ENCODE data around the gene ROR2.
A peak's percentile ranks its signal among the peaks of the same experiment; 100 is the strongest.

ROR2 gene

DNA sequence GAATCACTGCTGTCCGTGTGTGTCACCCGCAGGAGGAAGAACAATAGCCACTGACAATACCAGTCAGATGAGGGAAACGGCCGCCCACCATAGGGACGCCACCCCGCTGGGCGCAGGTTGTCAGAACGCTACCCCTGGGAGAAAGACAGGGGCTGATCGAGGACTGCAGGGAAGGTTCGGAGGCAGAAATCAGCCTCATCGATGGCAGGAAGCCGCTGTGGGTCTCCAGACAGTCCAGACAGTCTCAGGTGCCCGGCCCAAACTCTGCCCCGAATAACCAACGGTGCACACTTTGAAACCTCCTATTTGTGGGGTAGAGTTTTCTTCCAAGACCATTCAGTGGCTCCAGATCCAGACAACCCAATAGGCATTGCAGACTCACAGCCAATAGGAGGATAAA is 181.5 kb downstream of the ROR2 start:
- Mint-ChIP-seq H3K4me1 (ENCODE audit: low read depth) (no peaks in the 10 kb centered on the region), H3K9me3 (peaks cover 4% of the 10 kb centered on the region), H3K36me3 (ENCODE audit: low read depth) (no peaks in the 10 kb centered on the region), H3K27me3 (peaks cover 41% of the 10 kb centered on the region), H3K27ac (no peak overlapping the region), H3K4me3 (no peak overlapping the region)
- DNase-seq: no peak

GRCh38 chr9:91766315-91767069 is 183.5 kb downstream of the ROR2 start:
- Mint-ChIP-seq H3K4me3 (no peak overlapping the region), H3K36me3 (ENCODE audit: low read depth) (no peaks in the 10 kb centered on the region), H3K27ac (no peak overlapping the region), H3K27me3 (peaks cover 43% of the 10 kb centered on the region), H3K4me1 (ENCODE audit: low read depth) (no peaks in the 10 kb centered on the region), H3K9me3 (peaks cover 10% of the 10 kb centered on the region)
- no peak for DNase-seq

- Mint-ChIP-seq H3K27me3 (peaks cover 43% of the 10 kb centered on the region), H3K4me3 (no peak overlapping the region), H3K9me3 (peaks cover 11% of the 10 kb centered on the region), H3K4me1 (ENCODE audit: low read depth) (no peaks in the 10 kb centered on the region), H3K27ac (no peak overlapping the region), H3K36me3 (ENCODE audit: low read depth) (no peaks in the 10 kb centered on the region)
- no peak for DNase-seq
Measured at GRCh38 chr9:91765296-91765695, 184.7 kb downstream of the ROR2 start.

DNA sequence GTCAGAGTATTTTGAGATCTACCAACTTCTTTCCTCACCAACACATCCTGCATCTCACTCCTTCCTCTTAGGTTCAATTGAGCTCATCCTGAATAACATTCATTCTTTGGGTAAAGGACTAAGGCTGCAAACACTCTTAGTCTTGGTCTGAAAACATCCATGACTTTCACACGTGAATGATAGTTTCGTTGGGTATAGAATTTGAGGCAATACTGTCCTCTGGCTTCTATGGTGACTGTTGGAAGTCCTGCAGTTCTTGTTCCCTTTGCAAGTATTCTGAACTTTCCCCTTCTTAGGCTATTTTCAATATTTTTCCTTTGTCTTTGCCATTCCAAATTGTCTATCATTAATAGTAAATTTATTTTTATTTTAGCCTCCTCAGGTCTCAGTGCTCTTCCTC is 185.4 kb downstream of the ROR2 start:
- no peak overlapping the region for H3K4me3 Mint-ChIP-seq
- no peaks in the 10 kb centered on the region for H3K4me1 Mint-ChIP-seq (ENCODE audit: low read depth)
- no peak overlapping the region for H3K27ac Mint-ChIP-seq
- DNase-seq: no peak
- H3K27me3 Mint-ChIP-seq: peaks cover 38% of the 10 kb centered on the region
- H3K36me3 Mint-ChIP-seq (ENCODE audit: low read depth): no peaks in the 10 kb centered on the region
- peaks cover 11% of the 10 kb centered on the region for H3K9me3 Mint-ChIP-seq

DNA sequence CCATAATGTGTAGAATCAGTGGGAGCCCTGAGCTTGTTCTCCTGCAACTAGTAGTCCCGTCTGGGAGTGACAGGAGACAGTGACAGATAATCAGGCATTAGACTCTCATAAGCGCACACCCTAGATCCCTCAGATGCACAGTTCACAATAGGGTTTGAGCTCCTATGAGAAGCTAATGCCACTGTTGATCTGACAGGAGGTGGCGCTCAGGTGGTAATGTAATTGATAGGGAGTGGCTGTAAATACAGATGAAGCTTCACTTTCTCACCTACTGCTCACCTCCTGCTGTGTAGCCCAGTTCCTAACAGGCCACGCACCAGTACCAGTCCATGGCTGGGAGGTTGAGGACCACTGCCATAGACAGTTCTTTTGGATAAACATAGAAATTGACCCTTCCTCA is 188.7 kb downstream of the ROR2 start:
- no peak for DNase-seq
- H3K36me3 Mint-ChIP-seq (ENCODE audit: low read depth): no peaks in the 10 kb centered on the region
- H3K4me3 Mint-ChIP-seq: no peak overlapping the region
- H3K4me1 Mint-ChIP-seq (ENCODE audit: low read depth): no peaks in the 10 kb centered on the region
- H3K9me3 Mint-ChIP-seq: peaks cover 11% of the 10 kb centered on the region
- no peak overlapping the region for H3K27ac Mint-ChIP-seq
- peaks cover 28% of the 10 kb centered on the region for H3K27me3 Mint-ChIP-seq

- no peaks in the 10 kb centered on the region for H3K4me1 Mint-ChIP-seq (ENCODE audit: low read depth)
- H3K27me3 Mint-ChIP-seq: peaks cover 24% of the 10 kb centered on the region
- no peak overlapping the region for H3K27ac Mint-ChIP-seq
- H3K9me3 Mint-ChIP-seq: peaks cover 11% of the 10 kb centered on the region
- no peak overlapping the region for H3K4me3 Mint-ChIP-seq
- no peak for DNase-seq
- no peaks in the 10 kb centered on the region for H3K36me3 Mint-ChIP-seq (ENCODE audit: low read depth)
Measured at GRCh38 chr9:91760906-91761305, 189.1 kb downstream of the ROR2 start.

DNA sequence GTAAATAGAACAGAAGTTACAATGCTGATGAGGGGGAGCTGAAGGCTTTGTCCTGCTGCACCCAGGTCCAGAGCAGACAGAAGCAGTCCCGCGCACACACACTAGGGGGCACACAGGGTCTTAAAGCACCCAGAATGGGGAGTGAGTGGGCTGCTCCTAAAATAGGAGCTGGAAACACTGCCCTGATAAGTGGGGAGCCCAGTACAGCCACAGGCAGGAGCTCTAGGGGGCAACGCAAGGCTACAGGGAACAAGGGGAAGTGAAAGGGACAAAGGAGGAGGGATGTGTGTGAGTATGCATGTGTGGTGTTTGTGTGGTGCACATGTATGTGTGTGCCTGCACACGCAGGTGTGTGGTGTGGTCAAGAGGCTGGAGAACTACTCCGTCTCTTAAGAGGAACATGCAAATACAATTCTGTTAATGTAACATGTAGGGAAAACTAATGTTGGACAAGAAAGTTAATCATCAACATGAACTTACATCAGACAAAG is 191.5 kb downstream of the ROR2 start:
- peaks cover 8% of the 10 kb centered on the region for H3K9me3 Mint-ChIP-seq
- DNase-seq: peak; percentile 49

DNA sequence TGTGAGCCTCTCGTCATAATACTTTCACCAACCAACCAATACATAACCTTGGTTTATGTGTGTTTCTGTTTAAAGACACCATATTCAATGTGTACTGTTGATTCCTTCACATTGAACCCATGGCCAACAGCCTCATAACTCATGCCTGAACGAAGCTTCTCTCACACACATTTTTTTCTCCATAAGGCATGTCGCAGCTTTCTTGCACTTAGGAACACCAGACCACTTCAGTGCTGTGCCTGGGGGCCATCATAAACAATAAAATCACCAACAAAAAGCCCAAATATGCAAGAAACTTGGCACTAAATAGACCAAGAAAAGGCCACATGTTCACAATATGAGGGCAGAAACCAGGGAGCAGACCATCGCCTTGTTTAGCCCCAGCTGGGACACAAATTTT is 192.2 kb downstream of the ROR2 start:
- Mint-ChIP-seq H3K27ac (no peak overlapping the region), H3K27me3 (peaks cover 13% of the 10 kb centered on the region), H3K36me3 (ENCODE audit: low read depth) (no peaks in the 10 kb centered on the region), H3K4me1 (ENCODE audit: low read depth) (no peaks in the 10 kb centered on the region), H3K9me3 (peaks cover 8% of the 10 kb centered on the region), H3K4me3 (no peak overlapping the region)
- no peak for DNase-seq

More for the DNA sequence above, 191.5 kb downstream of the ROR2 start:
- Mint-ChIP-seq H3K27ac (no peak overlapping the region), H3K36me3 (ENCODE audit: low read depth) (no peaks in the 10 kb centered on the region), H3K4me3 (no peak overlapping the region), H3K27me3 (peaks cover 15% of the 10 kb centered on the region), H3K4me1 (ENCODE audit: low read depth) (no peaks in the 10 kb centered on the region)

DNA sequence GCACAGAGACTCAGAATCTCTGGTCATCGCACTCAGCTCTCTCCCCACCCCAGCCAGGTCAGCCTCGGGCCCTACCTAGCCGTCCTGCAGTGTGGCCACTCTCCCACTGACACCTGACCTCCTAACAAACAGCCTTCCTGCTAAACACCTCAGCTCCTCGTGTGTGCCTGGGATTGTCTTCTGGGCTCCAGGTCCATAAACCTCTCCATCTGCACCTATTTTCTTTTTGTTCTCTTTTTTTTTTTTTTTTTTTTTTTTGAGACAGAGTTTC is 193.6 kb downstream of the ROR2 start:
- Mint-ChIP-seq H3K27me3 (peaks cover 13% of the 10 kb centered on the region), H3K4me1 (ENCODE audit: low read depth) (no peaks in the 10 kb centered on the region), H3K27ac (no peak overlapping the region), H3K36me3 (ENCODE audit: low read depth) (no peaks in the 10 kb centered on the region), H3K9me3 (peaks cover under 1% of the 10 kb centered on the region), H3K4me3 (no peak overlapping the region)
- no peak for DNase-seq

DNA sequence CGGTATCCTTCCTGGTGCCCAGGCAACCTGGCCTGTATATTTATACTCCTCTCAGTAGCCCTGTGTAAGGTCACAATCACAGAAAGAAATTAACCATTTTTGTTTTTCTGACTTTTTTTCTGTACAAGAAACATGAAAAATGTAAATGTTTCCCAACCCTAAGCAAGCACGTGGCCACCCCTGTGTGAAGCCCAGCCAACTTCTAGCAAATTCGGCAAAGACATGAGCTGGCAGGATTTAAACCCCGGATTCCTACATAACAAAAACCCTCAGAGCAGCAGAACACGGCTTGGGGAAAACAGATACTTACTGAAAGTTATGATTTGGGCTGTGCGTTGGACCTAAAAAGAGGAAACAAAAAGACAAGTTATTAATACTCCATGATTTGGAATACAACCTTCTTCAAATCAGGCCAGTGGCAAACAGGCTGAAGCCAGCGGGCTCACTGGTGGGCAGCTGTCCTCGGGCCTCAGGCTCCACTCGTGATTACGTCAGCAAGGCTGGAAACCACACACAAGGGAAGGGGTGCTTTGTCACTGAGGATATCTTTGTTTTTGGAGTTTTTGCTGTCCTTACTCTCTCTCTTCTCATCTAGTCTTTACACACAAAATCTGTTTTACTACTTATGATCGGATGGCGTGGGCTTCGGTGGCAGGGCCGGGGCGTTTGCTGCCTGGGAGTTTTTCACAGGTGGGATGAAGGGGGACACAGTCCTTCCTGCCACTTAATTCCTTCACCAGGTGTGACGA is 194.1 kb downstream of the ROR2 start:
- no peak overlapping the region for H3K27ac Mint-ChIP-seq
- no peaks in the 10 kb centered on the region for H3K9me3 Mint-ChIP-seq
- H3K36me3 Mint-ChIP-seq (ENCODE audit: low read depth): no peaks in the 10 kb centered on the region
- H3K27me3 Mint-ChIP-seq: peaks cover 13% of the 10 kb centered on the region
- DNase-seq: no peak
- no peak overlapping the region for H3K4me3 Mint-ChIP-seq
- H3K4me1 Mint-ChIP-seq (ENCODE audit: low read depth): no peaks in the 10 kb centered on the region

DNA sequence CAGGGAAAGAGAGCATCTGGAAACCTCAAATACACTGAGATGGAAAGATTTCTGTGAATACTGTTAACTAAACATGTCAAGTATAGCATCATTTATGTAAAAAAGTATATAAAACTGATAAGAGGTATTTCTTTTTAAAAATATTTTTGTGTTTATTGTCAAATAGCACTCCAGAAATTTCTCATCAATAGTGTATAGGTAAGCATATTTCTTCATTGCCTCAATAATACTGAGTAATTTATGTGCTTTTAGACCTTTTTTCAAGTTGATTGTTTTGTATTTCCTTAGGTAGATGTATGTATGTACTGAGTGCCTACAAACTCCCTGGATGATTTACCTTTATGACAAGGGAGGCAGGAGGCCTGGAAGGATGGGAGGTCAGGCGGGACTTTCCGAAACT is 196.3 kb downstream of the ROR2 start:
- Mint-ChIP-seq H3K36me3 (ENCODE audit: low read depth) (no peaks in the 10 kb centered on the region), H3K4me3 (no peak overlapping the region), H3K4me1 (ENCODE audit: low read depth) (no peaks in the 10 kb centered on the region)

GRCh38 chr9:91751922-91752321 is 198.1 kb downstream of the ROR2 start:
- DNase-seq: no peak
- H3K27me3 Mint-ChIP-seq: peaks cover 4% of the 10 kb centered on the region
- H3K27ac Mint-ChIP-seq: no peak overlapping the region
- H3K4me3 Mint-ChIP-seq: no peak overlapping the region
- H3K36me3 Mint-ChIP-seq (ENCODE audit: low read depth): no peaks in the 10 kb centered on the region
- no peaks in the 10 kb centered on the region for H3K4me1 Mint-ChIP-seq (ENCODE audit: low read depth)
- no peaks in the 10 kb centered on the region for H3K9me3 Mint-ChIP-seq

More for the DNA sequence above, 196.3 kb downstream of the ROR2 start:
- no peaks in the 10 kb centered on the region for H3K9me3 Mint-ChIP-seq
- H3K27ac Mint-ChIP-seq: no peak overlapping the region
- no peak for DNase-seq
- H3K27me3 Mint-ChIP-seq: peaks cover 10% of the 10 kb centered on the region

GRCh38 chr9:91750343-91750742 is 199.7 kb downstream of the ROR2 start:
- H3K4me3 Mint-ChIP-seq: no peak overlapping the region
- no peak overlapping the region for H3K27ac Mint-ChIP-seq
- no peaks in the 10 kb centered on the region for H3K36me3 Mint-ChIP-seq (ENCODE audit: low read depth)
- H3K4me1 Mint-ChIP-seq (ENCODE audit: low read depth): no peaks in the 10 kb centered on the region
- H3K9me3 Mint-ChIP-seq: no peaks in the 10 kb centered on the region
- peaks cover 8% of the 10 kb centered on the region for H3K27me3 Mint-ChIP-seq
- DNase-seq: no peak

- Mint-ChIP-seq H3K27me3 (peaks cover 8% of the 10 kb centered on the region), H3K4me1 (ENCODE audit: low read depth) (no peaks in the 10 kb centered on the region), H3K27ac (no peak overlapping the region), H3K9me3 (no peaks in the 10 kb centered on the region), H3K4me3 (no peak overlapping the region), H3K36me3 (ENCODE audit: low read depth) (no peaks in the 10 kb centered on the region)
- DNase-seq: no peak
Measured at GRCh38 chr9:91746904-91747303, 203.1 kb downstream of the ROR2 start.

- H3K4me3 Mint-ChIP-seq: no peak overlapping the region
- no peaks in the 10 kb centered on the region for H3K9me3 Mint-ChIP-seq
- no peaks in the 10 kb centered on the region for H3K4me1 Mint-ChIP-seq (ENCODE audit: low read depth)
- H3K27me3 Mint-ChIP-seq: peaks cover 8% of the 10 kb centered on the region
- H3K27ac Mint-ChIP-seq: no peak overlapping the region
- H3K36me3 Mint-ChIP-seq (ENCODE audit: low read depth): no peaks in the 10 kb centered on the region
- no peak for DNase-seq
Measured at GRCh38 chr9:91746357-91746756, 203.7 kb downstream of the ROR2 start.
